A673 (cell line): ENCODE measurements around the gene GGT5.

Source experiments
- EZH2 ChIP-seq: fragments of 200-600 bp; sonication (generic); IDR thresholded peaks from 2 replicates; pipeline ENCODE4 v1.6.1; 2017; ENCODE audit warnings: borderline replicate concordance, low read depth, mild to moderate bottlenecking, mixed read lengths, antibody characterized with exemption, low read length; ENCODE audit not compliant: poor library complexity, severe bottlenecking
- TF ChIP-seq, protein P1 (sequence below): fragments of 300-800, 200-600 bp; sonication (generic); conservative IDR thresholded peaks from 2 replicates; pipeline ENCODE4 v1.5.1; 2017; ENCODE audit warnings: low read depth, mild to moderate bottlenecking, antibody characterized with exemption, low read length, moderate library complexity, mixed read lengths

DNA sequence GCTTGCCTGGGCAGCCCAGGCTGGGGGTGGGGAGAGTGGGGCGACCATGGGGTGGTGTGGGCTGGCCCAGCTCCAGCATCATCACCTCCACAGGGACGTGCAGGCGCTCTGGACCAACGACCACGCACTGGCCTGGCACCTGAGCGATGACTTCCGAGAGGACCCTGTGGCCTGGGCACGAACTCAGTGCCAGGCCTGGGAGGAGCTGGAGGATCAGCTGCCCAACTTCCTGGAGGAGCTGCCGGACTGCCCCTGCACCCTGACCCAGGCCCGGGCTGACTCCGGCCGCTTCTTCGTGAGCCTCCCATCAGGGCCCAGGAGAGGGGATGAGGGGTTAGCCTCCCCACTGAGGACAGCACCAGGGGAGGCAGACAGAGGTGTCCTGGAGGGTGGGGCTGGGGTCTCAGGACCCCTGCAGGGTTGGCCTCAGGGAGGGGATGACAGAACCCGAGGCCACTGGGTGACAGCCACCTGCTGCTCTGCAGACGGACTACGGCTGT, 59.8 kb downstream of the GGT5 start:
- TF ChIP-seq, protein P1, sequence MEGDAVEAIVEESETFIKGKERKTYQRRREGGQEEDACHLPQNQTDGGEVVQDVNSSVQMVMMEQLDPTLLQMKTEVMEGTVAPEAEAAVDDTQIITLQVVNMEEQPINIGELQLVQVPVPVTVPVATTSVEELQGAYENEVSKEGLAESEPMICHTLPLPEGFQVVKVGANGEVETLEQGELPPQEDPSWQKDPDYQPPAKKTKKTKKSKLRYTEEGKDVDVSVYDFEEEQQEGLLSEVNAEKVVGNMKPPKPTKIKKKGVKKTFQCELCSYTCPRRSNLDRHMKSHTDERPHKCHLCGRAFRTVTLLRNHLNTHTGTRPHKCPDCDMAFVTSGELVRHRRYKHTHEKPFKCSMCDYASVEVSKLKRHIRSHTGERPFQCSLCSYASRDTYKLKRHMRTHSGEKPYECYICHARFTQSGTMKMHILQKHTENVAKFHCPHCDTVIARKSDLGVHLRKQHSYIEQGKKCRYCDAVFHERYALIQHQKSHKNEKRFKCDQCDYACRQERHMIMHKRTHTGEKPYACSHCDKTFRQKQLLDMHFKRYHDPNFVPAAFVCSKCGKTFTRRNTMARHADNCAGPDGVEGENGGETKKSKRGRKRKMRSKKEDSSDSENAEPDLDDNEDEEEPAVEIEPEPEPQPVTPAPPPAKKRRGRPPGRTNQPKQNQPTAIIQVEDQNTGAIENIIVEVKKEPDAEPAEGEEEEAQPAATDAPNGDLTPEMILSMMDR = no peak
- TF ChIP-seq EZH2 = no peak
